T-helper 1 cell (primary cell): ENCODE data around the gene NKX3-2.

Experiments used
- DNase-seq, 5 donors: peaks; one replicate each; pipeline ENCODE4 v3.0.0-alpha.2; 2012 to 2020

The NKX3-2 gene

GRCh38 chr4:13496605-13497004 lies 47.7 kb downstream of the NKX3-2 start:
- DNase-seq = no peak

GRCh38 chr4:13495753-13496152 lies 48.6 kb downstream of the NKX3-2 start:
- DNase-seq = no peak

- DNase-seq = no peak
Measured at GRCh38 chr4:13493793-13494192, 50.5 kb downstream of the NKX3-2 start.

GRCh38 chr4:13492747-13493146 lies 51.6 kb downstream of the NKX3-2 start:
- no peak for DNase-seq
